ENCODE results near the gene JAKMIP1. TPM values are rescaled to one million over a fixed set of nuclear protein-coding genes. Genes with fewer than 3 reads are reported as not detected.

The JAKMIP1 gene
- total and polyA plus RNA-seq, 2 experiments from 2014 or later = not detected

DNA sequence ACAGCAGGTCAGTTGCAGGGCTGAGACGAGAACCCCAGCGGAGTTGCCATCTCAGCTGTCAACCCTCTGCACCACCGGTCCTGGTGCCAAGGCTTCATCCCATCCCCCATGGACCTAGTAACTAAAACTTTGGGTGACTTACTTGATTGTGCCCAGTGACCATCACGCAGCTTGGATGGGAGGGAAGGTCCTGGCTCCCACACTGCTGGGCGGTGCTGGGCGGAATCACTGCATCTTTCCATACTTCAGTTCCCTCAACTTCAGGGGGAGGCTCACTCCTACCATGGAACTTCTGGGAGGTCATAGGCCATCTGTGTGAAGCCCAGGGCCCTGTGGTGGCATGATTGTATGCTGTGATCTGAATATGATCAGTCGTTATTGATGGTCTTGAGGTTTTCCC is 26.2 kb upstream of the JAKMIP1 start:
- Histone ChIP-seq H3K9me3 (ENCODE audit: low read depth) (no peaks in the 10 kb centered on the region), H4K20me1 (ENCODE audit: insufficient read depth) (no peaks in the 10 kb centered on the region), H3K27ac (no peak overlapping the region), H3K79me2 (ENCODE audit: insufficient read depth) (no peaks in the 10 kb centered on the region), H3F3A (ENCODE audit: insufficient read depth) (no peaks in the 10 kb centered on the region), H3K9ac (no peak overlapping the region), H3K27me3 (replicated peaks; ENCODE audit: insufficient read depth) (peaks cover 9% of the 10 kb centered on the region), H3K4me1 (ENCODE audit: insufficient read depth) (no peaks in the 10 kb centered on the region), H3K4me2 (ENCODE audit: unreplicated experiment) (no peak overlapping the region), H3K9me2 (ENCODE audit: insufficient read depth) (no peaks in the 10 kb centered on the region), H2AFZ (no peak overlapping the region), H3K36me3 (ENCODE audit: low read depth) (no peaks in the 10 kb centered on the region), H3K4me3 (no peak overlapping the region)
- in situ Hi-C loops (cut with MboI) = no loop called here
- no peak for TF ChIP-seq EZH2phosphoT487 (IDR thresholded peaks at IDR 0.05; ENCODE audit: insufficient read depth, low read depth)
- TF ChIP-seq EZH2 (IDR thresholded peaks at IDR 0.05; ENCODE audit: insufficient read depth, poor library complexity, severe bottlenecking) = no peak
- 58 to 60% methylated on average over 7 of the region's 7 CpGs for WGBS, 2 experiments (ENCODE audit: low coverage in 1 of 2, low lambda C conversion rate in 2 of 2, missing lambda C conversion rate in 2 of 2)
- no peak for DNase-seq

DNA sequence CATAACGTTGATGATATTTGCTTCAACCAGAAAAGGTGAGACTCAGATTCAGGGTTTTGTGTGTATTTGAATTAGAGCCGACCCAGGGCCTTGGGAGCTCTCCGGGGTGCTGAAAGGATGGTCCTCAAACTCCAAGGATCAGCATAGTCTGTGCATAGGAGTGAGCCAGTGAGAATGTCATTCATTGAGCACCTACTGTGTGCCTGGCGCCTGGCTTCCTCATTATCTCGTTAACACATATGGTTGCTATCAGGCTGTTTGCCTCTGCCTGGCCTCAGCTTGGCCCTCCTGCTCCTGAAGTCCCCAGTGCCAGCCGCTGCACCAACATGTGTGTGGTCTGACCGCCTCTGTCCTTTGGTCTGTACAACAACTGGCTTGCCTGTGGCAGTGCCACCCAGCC is 25.1 kb upstream of the JAKMIP1 start:
- Histone ChIP-seq H3K79me2 (ENCODE audit: insufficient read depth) (no peaks in the 10 kb centered on the region), H3K4me2 (ENCODE audit: unreplicated experiment) (no peak overlapping the region), H3K4me1 (ENCODE audit: insufficient read depth) (no peaks in the 10 kb centered on the region), H3K9ac (no peak overlapping the region), H3K4me3 (no peak overlapping the region), H3K27ac (no peak overlapping the region), H3K9me2 (ENCODE audit: insufficient read depth) (no peaks in the 10 kb centered on the region), H3K9me3 (ENCODE audit: low read depth) (no peaks in the 10 kb centered on the region), H3K27me3 (replicated peaks; ENCODE audit: insufficient read depth) (peaks cover 9% of the 10 kb centered on the region), H3F3A (ENCODE audit: insufficient read depth) (no peaks in the 10 kb centered on the region), H4K20me1 (ENCODE audit: insufficient read depth) (no peaks in the 10 kb centered on the region), H3K36me3 (ENCODE audit: low read depth) (no peaks in the 10 kb centered on the region), H2AFZ (no peak overlapping the region)
- in situ Hi-C loops (cut with MboI) = no loop called here
- WGBS, 2 experiments (ENCODE audit: low coverage in 1 of 2, low lambda C conversion rate in 2 of 2, missing lambda C conversion rate in 2 of 2) = 33 to 35% methylated on average over 7 of the region's 7 CpGs
- DNase-seq = peak; percentile 43
- TF ChIP-seq EZH2 (IDR thresholded peaks at IDR 0.05; ENCODE audit: insufficient read depth, poor library complexity, severe bottlenecking) (no peak), EZH2phosphoT487 (IDR thresholded peaks at IDR 0.05; ENCODE audit: insufficient read depth, low read depth) (no peak)

DNA sequence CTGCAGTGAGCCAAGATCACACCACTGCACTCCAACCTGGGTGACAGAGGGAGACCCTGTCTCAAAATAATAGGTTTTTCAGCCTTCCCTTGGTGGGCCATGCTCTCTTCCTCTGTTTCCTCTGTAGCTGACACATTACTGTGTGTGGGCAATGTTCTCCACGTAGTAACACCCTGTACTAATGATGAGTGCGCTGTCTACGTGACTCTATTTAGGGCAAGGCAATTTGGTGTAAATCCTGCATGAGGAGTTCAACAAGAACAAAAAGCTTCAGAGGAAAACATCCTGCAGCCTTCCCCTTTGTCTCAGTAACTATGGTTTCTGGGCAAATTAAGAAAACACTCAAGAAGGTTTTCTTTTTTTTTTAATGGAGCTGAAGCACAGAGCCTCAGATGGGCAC is 24.4 kb upstream of the JAKMIP1 start:
- H3K9me2 ChIP-seq (ENCODE audit: insufficient read depth) = no peaks in the 10 kb centered on the region

GRCh38 chr4:6222761-6223292 is 22.5 kb upstream of the JAKMIP1 start:
- no peaks in the 10 kb centered on the region for H3K9me3 ChIP-seq (ENCODE audit: low read depth)
- H3K4me2 ChIP-seq (ENCODE audit: unreplicated experiment) = no peak overlapping the region
- no peak overlapping the region for H3K4me3 ChIP-seq
- no peaks in the 10 kb centered on the region for H3K79me2 ChIP-seq (ENCODE audit: insufficient read depth)
- no peak overlapping the region for H3K27ac ChIP-seq
- TF ChIP-seq EZH2phosphoT487 (IDR thresholded peaks at IDR 0.05; ENCODE audit: insufficient read depth, low read depth) (no peak), EZH2 (IDR thresholded peaks at IDR 0.05; ENCODE audit: insufficient read depth, poor library complexity, severe bottlenecking) (no peak)
- peaks cover 15% of the 10 kb centered on the region for H3K27me3 ChIP-seq (replicated peaks; ENCODE audit: insufficient read depth)
- H4K20me1 ChIP-seq (ENCODE audit: insufficient read depth) = no peaks in the 10 kb centered on the region
- no peak for DNase-seq
- H3K9me2 ChIP-seq (ENCODE audit: insufficient read depth) = no peaks in the 10 kb centered on the region
- H3K4me1 ChIP-seq (ENCODE audit: insufficient read depth) = no peaks in the 10 kb centered on the region
- no peak overlapping the region for H2AFZ ChIP-seq
- in situ Hi-C loops (cut with MboI) = no loop called here
- H3K9ac ChIP-seq = no peak overlapping the region
- H3K36me3 ChIP-seq (ENCODE audit: low read depth) = no peaks in the 10 kb centered on the region
- 38 to 48% methylated on average over 10 of the region's 10 CpGs for WGBS, 2 experiments (ENCODE audit: low coverage in 1 of 2, low lambda C conversion rate in 2 of 2, missing lambda C conversion rate in 2 of 2)
- no peaks in the 10 kb centered on the region for H3F3A ChIP-seq (ENCODE audit: insufficient read depth)

More for the DNA sequence above, 24.4 kb upstream of the JAKMIP1 start:
- WGBS, 2 experiments (ENCODE audit: low coverage in 1 of 2, low lambda C conversion rate in 2 of 2, missing lambda C conversion rate in 2 of 2) = 30 to 42% methylated on average over 3 of the region's 3 CpGs
- H3K79me2 ChIP-seq (ENCODE audit: insufficient read depth) = no peaks in the 10 kb centered on the region
- in situ Hi-C loops (cut with MboI) = no loop called here
- no peaks in the 10 kb centered on the region for H3F3A ChIP-seq (ENCODE audit: insufficient read depth)
- no peak overlapping the region for H2AFZ ChIP-seq
- no peak overlapping the region for H3K9ac ChIP-seq
- H3K27me3 ChIP-seq (replicated peaks; ENCODE audit: insufficient read depth) = peaks cover 9% of the 10 kb centered on the region
- no peak overlapping the region for H3K4me2 ChIP-seq (ENCODE audit: unreplicated experiment)
- no peaks in the 10 kb centered on the region for H3K9me3 ChIP-seq (ENCODE audit: low read depth)
- no peaks in the 10 kb centered on the region for H3K36me3 ChIP-seq (ENCODE audit: low read depth)
- H4K20me1 ChIP-seq (ENCODE audit: insufficient read depth) = no peaks in the 10 kb centered on the region
- no peak overlapping the region for H3K4me3 ChIP-seq
- no peak for DNase-seq
- TF ChIP-seq EZH2phosphoT487 (IDR thresholded peaks at IDR 0.05; ENCODE audit: insufficient read depth, low read depth) (no peak), EZH2 (IDR thresholded peaks at IDR 0.05; ENCODE audit: insufficient read depth, poor library complexity, severe bottlenecking) (no peak)
- H3K27ac ChIP-seq = no peak overlapping the region
- H3K4me1 ChIP-seq (ENCODE audit: insufficient read depth) = no peaks in the 10 kb centered on the region

Measured in GM23248 (cell line).